Measurements from ENCODE around the gene SORD.

Gene SORD

DNA sequence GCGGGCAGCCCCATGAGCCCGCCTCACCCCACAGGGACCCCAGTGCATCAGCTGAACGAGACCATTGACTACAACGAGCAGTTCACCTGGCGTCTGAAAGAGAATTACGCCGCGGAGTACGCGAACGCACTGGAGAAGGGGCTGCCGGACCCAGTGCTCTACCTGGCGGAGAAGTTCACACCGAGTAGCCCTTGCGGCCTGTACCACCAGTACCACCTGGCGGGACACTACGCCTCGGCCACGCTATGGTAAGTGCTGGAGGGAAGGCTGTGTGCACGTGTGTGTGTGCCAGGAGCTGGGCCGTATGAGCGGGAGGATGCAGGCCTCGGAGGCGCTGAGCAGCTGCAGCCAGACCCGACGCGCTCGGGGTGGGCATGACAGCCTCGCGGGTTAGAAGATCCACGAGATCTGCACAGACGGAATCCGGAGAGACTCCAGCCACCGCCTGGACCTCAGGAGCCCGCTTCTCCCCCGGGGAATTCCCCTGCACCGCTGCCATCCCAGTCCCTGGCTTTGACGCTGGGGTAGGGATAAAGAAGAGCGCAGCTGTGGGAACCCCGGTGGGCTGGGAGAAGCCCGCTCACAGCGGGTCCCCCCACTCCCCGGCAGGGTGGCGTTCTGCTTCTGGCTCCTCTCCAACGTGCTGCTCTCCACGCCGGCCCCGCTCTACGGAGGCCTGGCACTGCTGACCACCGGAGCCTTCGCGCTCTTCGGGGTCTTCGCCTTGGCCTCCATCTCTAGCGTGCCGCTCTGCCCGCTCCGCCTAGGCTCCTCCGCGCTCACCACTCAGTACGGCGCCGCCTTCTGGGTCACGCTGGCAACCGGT, 93.7 kb downstream of the SORD start:
- DNase-seq (ENCODE audit: low read depth) = no peak

DNA sequence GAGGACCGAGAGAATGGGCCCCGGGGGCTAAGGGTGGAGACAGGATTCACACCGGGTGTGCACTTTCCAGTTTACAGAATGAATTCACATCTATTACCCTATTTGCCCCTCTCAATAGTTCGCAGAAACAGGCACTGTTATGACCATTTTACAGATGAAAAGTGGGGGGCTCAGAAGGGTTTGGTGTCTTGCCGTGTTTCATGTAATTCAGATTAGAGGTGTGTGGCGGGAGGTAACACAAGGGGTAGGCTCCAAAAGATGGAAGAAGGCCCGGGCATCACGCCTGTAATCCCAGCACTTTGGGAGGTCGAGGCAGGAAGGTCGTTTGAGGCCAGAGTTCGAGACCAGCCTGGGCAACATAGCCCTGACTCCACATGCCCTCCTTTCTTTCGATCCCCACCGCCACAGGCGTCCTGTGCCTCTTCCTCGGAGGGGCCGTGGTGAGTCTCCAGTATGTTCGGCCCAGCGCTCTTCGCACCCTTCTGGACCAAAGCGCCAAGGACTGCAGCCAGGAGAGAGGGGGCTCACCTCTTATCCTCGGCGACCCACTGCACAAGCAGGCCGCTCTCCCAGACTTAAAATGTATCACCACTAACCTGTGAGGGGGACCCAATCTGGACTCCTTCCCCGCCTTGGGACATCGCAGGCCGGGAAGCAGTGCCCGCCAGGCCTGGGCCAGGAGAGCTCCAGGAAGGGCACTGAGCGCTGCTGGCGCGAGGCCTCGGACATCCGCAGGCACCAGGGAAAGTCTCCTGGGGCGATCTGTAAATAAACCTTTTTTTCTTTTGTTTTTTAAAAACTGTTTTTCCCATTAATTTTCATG, 94.5 kb downstream of the SORD start:
- no peak for DNase-seq (ENCODE audit: low read depth)

DNA sequence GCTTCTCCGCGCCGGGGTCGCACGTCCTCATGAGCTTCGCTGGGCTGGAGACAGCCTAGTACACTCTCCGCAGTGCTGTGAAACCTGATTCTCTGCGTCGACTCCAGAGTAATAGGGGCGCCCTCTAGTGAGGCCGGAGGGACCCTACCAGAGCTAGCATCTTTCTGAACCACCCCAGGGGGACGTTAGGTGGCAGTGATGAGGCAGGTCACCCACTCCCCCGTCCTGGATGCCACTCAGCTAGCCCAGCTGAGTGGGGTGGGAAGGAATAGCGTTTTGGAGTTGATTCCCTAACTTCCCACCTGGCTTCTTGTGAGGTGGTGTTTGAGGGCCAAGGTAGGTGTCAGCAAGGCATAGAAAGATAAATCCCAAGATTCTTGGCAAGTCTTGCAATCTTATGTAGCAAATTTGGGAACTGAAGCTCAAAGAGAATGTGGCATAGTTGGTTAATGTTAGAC, 95.2 kb downstream of the SORD start:
- peak; percentile 74 for DNase-seq (ENCODE audit: low read depth)

DNA sequence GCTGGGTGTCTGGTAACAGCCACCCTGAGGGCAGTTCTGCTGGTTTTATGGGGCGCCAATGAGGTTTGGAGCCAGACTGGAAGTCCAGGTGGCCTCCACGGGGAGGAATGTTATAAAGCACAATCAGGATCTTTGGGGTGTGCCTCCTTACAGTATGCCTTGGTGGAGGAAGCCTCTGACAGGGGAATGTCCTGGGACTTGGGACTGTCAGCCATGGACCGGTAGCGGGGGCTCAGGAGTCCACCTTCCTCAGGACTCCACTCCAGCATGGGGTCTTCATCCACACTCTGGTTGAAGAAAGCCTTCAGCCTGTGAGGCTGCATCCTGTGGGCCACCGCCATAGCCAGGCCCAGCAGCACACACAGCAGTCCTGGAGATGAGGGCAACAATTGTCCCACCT, 96.0 kb downstream of the SORD start:
- DNase-seq (ENCODE audit: low read depth) = no peak

DNA sequence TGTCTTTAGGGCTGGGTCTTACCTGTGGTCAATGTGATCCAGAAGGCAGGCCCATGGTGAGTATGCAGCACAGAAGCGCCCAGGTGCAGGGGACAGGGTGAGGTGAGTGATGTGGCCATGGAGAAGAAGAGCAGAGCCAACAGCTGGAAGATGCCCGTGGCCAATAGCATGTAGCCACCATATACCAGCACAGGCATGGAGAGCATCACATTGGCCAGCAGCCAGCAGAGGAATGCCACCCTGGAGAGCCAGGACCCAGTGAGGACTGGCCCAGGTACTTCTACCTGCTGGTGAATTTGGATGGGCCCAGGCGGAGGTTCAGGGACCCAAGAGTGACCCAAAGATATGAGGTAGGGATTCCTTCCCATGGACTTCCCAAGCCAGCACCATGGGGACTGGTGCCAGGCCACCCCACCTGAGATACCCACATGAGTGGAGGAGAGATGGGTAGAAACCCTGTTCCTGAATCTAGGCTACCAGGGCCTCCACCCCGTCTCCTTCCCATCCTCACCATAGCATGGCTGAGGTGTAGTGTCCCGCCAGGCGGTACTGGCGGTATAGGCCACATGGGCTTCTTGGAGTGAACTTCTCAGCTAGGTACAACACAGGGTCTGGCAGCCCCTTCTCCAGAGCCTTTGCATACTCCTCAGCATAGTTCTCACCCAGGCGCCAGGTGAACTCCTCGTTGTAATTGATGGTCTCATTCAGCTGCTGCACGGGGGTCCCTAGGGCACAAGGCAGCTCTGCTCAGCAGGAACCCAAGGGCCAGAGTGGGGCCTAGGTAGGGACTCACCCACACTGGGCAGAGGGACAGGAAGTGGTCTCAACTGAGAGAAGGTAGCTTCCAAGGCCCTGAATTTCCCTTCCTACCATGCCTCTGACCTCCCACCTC, 97.3 kb downstream of the SORD start:
- DNase-seq (ENCODE audit: low read depth) = no peak

DNA sequence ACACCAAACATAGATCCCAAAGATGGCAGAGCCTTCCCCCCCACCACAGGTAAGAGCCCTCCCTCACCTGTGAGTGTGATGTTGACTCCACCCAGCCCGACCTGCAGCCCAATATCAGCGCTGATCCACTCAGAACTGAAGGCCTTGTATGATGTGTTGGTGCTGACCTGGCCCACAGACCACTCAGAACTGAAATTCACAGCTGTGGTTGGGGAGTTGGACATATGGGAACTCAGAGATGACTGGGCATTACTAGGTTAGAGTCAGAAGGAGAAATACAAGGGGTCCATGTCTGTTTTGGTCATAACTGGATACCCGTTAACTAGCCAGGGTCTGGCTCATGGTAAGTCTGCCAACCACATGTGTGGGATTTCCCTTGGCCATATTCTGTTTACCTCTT, 98.0 kb downstream of the SORD start:
- no peak for DNase-seq (ENCODE audit: low read depth)

DNA sequence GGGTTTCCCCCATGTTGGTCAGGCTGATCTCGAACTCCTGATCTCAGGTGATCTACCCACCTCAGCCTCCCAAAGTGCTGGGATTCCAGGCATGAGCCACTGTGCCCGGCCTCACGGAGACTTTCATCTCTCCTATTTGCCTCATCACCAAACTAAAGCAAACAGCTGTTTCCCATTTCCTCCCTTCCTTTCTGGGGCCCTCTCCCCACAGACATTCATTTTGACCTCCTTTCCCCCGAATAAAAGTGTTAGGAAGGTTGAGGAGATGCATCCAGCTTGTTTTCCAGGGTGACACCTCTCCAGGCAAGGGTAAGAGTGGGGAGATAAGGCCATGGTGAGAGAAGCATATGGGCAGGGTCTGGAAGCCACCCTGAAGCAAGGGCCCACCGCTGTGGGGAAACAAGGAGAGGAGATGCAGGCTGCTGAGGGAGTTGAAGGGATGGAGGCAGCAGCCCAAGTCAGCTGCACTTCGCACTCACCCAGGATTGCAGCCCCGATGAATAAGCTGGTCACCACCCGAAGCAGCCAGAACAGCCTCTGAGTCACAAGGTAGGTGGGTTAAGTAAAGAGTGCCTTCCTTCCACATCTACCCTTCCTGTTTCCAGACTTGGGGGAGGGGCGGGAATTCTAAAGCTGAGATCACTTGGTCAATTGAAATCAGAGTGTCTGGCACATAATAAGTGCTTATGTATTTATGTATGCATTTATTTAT, 98.9 kb downstream of the SORD start:
- no peak for DNase-seq (ENCODE audit: low read depth)

DNA sequence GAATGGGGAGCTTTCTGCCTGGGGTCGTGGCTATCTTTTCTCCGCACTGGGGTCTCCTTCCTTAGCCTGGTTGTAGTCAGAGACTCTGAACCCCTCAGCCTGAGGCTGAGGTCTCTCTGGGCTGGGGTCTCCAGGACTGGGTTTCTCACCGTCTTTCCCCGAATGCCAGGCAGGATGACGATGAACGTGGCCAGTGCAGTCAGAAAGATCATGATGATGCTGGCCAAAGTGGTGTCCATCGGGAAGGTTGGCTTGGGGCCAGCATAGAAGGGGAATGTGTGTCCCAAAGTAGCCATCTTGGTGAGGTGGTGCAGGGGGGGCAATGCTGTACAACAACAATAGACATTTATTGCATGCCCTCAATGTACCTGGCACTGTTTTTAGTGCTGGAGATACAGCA, 99.7 kb downstream of the SORD start:
- DNase-seq (ENCODE audit: low read depth) = no peak

DNA sequence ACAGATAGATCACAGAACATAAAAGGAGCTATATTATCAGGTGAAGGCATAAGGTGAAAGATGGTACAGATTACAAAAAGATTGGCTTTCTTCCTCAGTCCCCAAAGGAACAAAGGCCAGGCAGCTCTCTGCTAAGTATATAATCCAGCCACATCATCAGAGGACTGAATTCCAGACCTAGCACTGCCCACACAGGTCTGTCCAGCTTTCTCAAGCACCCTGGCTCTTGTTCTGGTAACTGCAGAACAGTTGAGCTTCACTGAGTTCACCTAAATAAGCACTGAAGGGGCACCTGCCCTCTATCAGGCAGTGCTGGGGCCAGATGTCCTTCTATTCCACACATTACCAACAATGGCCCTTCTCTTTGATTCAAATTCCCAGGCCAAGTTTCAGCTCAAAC, 100.4 kb downstream of the SORD start:
- DNase-seq (ENCODE audit: low read depth) = no peak

DNA sequence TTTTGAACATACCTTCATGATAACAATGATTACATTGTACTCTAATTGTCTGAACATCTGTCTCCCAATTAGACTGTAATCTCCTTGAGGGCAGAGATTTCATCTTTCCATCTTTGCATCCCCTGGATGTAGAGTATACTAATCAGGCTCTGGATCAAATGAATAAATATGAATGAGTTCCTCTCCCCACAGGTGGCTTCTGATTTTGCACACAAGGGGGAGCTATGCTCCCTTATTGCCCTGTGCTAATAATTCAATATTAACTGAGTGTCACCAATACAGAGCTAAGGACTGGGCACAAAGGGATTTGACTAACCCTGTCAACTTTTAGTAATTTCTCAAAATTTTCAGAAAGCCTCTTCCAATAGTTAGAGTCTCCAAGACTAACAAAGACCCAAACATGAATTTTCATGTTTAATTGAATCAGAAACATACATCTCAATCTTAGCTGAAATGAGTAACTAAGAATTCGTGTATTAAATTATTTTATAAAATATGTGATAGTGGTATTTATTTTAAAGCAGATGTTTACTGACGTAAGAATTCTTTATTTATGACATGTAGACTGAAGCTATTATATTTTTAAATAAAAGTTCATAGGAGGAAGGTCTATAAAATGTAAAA, 103.7 kb downstream of the SORD start:
- DNase-seq (ENCODE audit: low read depth) = peak; percentile 17

Data from stimulated activated CD8-positive, alpha-beta memory T cell treated with anti-CD3 and anti-CD28 coated beads, Interleukin-12 subunit alpha, Interleukin-12 subunit beta, amount 100 ng/mL, for 1 hour (primary cell).